IPS DF 6.9 (cell line): Measurements from ENCODE around the gene DYNLT2.
"Not testable (repeated sequence)": the region's sequence is repeated elsewhere in the genome, so short reads cannot be mapped to it uniquely, and the experiment has no call there.

Source experiments
- DNase-seq: peaks from one replicate; pipeline ENCODE4 v3.0.0-alpha.2; 2013; ENCODE audit warnings: low read depth, low spot score
- H3K27ac ChIP-seq: one replicate; pipeline ENCODE4 v1.5.1; 2013; ENCODE audit warnings: low read length, control low read depth
- H3K27me3 ChIP-seq: 2 replicates; pipeline ENCODE4 v1.6.1; 2013; ENCODE audit warnings: mild to moderate bottlenecking, low read length; ENCODE audit not compliant: control insufficient read depth, insufficient read depth
- H3K36me3 ChIP-seq: 2 replicates; pipeline ENCODE4 v1.6.1; 2013; ENCODE audit warnings: low read length; ENCODE audit not compliant: control insufficient read depth, insufficient read depth
- H3K4me1 ChIP-seq: 2 replicates; pipeline ENCODE4 v1.6.1; 2013; ENCODE audit warnings: low read length; ENCODE audit not compliant: control insufficient read depth, insufficient read depth
- H3K4me3 ChIP-seq: 2 replicates; pipeline ENCODE4 v1.5.1; 2013; ENCODE audit warnings: mild to moderate bottlenecking, low read length
- H3K9me3 ChIP-seq: 2 replicates; pipeline ENCODE4 v1.6.1; 2013; ENCODE audit warnings: low read length, inconsistent platforms; ENCODE audit not compliant: control insufficient read depth, insufficient read depth
- WGBS: extraction: QIAGEN DNeasy Blood & Tissue Kit; methylation state at CpG from one replicate; pipeline ENCODE4 v1.1.7; 2013; ENCODE audit warnings: mixed read lengths, missing lambda C conversion rate; ENCODE audit not compliant: insufficient read length, insufficient coverage; 5-methylcytosine and 5-hydroxymethylcytosine counted together

The DYNLT2 gene

GRCh38 chr6:169700296-169700695 lies 51.1 kb downstream of the DYNLT2 start:
- Histone ChIP-seq H3K27ac (no peak overlapping the region), H3K9me3 (no peaks in the 10 kb centered on the region), H3K4me1 (0 out of 2 replicates have a peak, but pooled peaks cover 4% of the 10 kb centered on the region), H3K36me3 (0 out of 2 replicates have a peak, but pooled peaks cover 5% of the 10 kb centered on the region), H3K27me3 (no peaks in the 10 kb centered on the region), H3K4me3 (no peak overlapping the region; the same call in 1 of the 2 replicates)
- WGBS = no CpG with 5 or more reads among the region's 5 CpGs
- DNase-seq = no peak

GRCh38 chr6:169697115-169697514 lies 54.3 kb downstream of the DYNLT2 start:
- not testable (repeated sequence) for DNase-seq, H3K27me3 ChIP-seq, H3K36me3 ChIP-seq, H3K4me1 ChIP-seq, H3K4me3 ChIP-seq, H3K27ac ChIP-seq, H3K9me3 ChIP-seq
- no CpG with 5 or more reads among the region's 10 CpGs for WGBS

GRCh38 chr6:169695131-169695530 lies 56.2 kb downstream of the DYNLT2 start:
- no CpG with 5 or more reads among the region's 5 CpGs for WGBS
- no peak overlapping the region for H3K4me3 ChIP-seq
- H3K9me3 ChIP-seq = no peaks in the 10 kb centered on the region
- H3K27me3 ChIP-seq = no peaks in the 10 kb centered on the region
- peaks cover 5% of the 10 kb centered on the region; the same call in 1 of the 2 replicates for H3K36me3 ChIP-seq
- no peak for DNase-seq
- H3K4me1 ChIP-seq = 0 out of 2 replicates have a peak, but pooled peaks cover 3% of the 10 kb centered on the region
- no peak overlapping the region for H3K27ac ChIP-seq

- H3K9me3 ChIP-seq = no peaks in the 10 kb centered on the region
- no peaks in the 10 kb centered on the region for H3K27me3 ChIP-seq
- no peak overlapping the region for H3K4me3 ChIP-seq
- H3K4me1 ChIP-seq = no peaks in the 10 kb centered on the region
- WGBS = no CpG with 5 or more reads among the region's 3 CpGs
- DNase-seq = no peak
- H3K36me3 ChIP-seq = no peaks in the 10 kb centered on the region; the same call in 1 of the 2 replicates
- H3K27ac ChIP-seq = no peak overlapping the region
Observed at GRCh38 chr6:169692516-169692915, 58.9 kb downstream of the DYNLT2 start.

GRCh38 chr6:169691260-169691659 lies 60.1 kb downstream of the DYNLT2 start:
- no peak overlapping the region for H3K27ac ChIP-seq
- H3K4me3 ChIP-seq = no peak overlapping the region
- H3K36me3 ChIP-seq = no peaks in the 10 kb centered on the region; the same call in 1 of the 2 replicates
- no CpG with 5 or more reads among the region's 2 CpGs for WGBS
- no peaks in the 10 kb centered on the region for H3K27me3 ChIP-seq
- no peak for DNase-seq
- no peaks in the 10 kb centered on the region for H3K4me1 ChIP-seq
- no peaks in the 10 kb centered on the region for H3K9me3 ChIP-seq
